ENCODE measurements around the gene PPP1R1C.

The PPP1R1C gene

GRCh38 chr2:182098648-182099047 lies 113.0 kb downstream of the PPP1R1C start:
- DNase-seq (ENCODE audit: low read depth in 1 of 2, low spot score in 1 of 2) = no peak

- no peak for DNase-seq (ENCODE audit: low read depth in 1 of 2, low spot score in 1 of 2)
Observed at GRCh38 chr2:182101263-182101662, 115.6 kb downstream of the PPP1R1C start.

GRCh38 chr2:182103526-182103925 lies 117.9 kb downstream of the PPP1R1C start:
- no peak for DNase-seq (ENCODE audit: low read depth in 1 of 2, low spot score in 1 of 2)

GRCh38 chr2:182110347-182110746 lies 124.7 kb downstream of the PPP1R1C start:
- DNase-seq (ENCODE audit: low read depth in 1 of 2, low spot score in 1 of 2) = no peak

GRCh38 chr2:182113334-182113733 lies 127.7 kb downstream of the PPP1R1C start:
- DNase-seq (ENCODE audit: low read depth in 1 of 2, low spot score in 1 of 2) = no peak

GRCh38 chr2:182115258-182115657 lies 129.6 kb downstream of the PPP1R1C start:
- DNase-seq (ENCODE audit: low read depth in 1 of 2, low spot score in 1 of 2) = no peak

GRCh38 chr2:182116774-182117173 lies 131.1 kb downstream of the PPP1R1C start:
- DNase-seq (ENCODE audit: low read depth in 1 of 2, low spot score in 1 of 2) = no peak

- no peak for DNase-seq (ENCODE audit: low read depth in 1 of 2, low spot score in 1 of 2)
Observed at GRCh38 chr2:182117196-182117595, 131.5 kb downstream of the PPP1R1C start.

GRCh38 chr2:182128821-182129707 lies 143.4 kb downstream of the PPP1R1C start:
- no peak for DNase-seq (ENCODE audit: low read depth in 1 of 2, low spot score in 1 of 2)

GRCh38 chr2:182132605-182133004 lies 147.0 kb downstream of the PPP1R1C start:
- DNase-seq (ENCODE audit: low read depth in 1 of 2, low spot score in 1 of 2) = no peak

- DNase-seq (ENCODE audit: low read depth in 1 of 2, low spot score in 1 of 2) = no peak
Observed at GRCh38 chr2:182133195-182133891, 147.7 kb downstream of the PPP1R1C start.

GRCh38 chr2:182134201-182134600 lies 148.5 kb downstream of the PPP1R1C start:
- no peak for DNase-seq (ENCODE audit: low read depth in 1 of 2, low spot score in 1 of 2)

- no peak for DNase-seq (ENCODE audit: low read depth in 1 of 2, low spot score in 1 of 2)
Observed at GRCh38 chr2:182142062-182142461, 156.4 kb downstream of the PPP1R1C start.

GRCh38 chr2:182144041-182144775 lies 158.6 kb downstream of the PPP1R1C start:
- no peak for DNase-seq (ENCODE audit: low read depth in 1 of 2, low spot score in 1 of 2)

- DNase-seq (ENCODE audit: low read depth in 1 of 2, low spot score in 1 of 2) = no peak
Observed at GRCh38 chr2:182144776-182145165, 159.1 kb downstream of the PPP1R1C start.

GRCh38 chr2:182148344-182148743 lies 162.7 kb downstream of the PPP1R1C start:
- no peak for DNase-seq (ENCODE audit: low read depth in 1 of 2, low spot score in 1 of 2)

GRCh38 chr2:182163878-182164277 lies 178.2 kb downstream of the PPP1R1C start:
- DNase-seq (ENCODE audit: low read depth in 1 of 2, low spot score in 1 of 2) = no peak

- no peak for DNase-seq (ENCODE audit: low read depth in 1 of 2, low spot score in 1 of 2)
Observed at GRCh38 chr2:182164686-182165085, 179.0 kb downstream of the PPP1R1C start.

- DNase-seq (ENCODE audit: low read depth in 1 of 2, low spot score in 1 of 2) = no peak
Observed at GRCh38 chr2:182165202-182165601, 179.5 kb downstream of the PPP1R1C start.

- DNase-seq (ENCODE audit: low read depth in 1 of 2, low spot score in 1 of 2) = no peak
Observed at GRCh38 chr2:182166406-182166805, 180.8 kb downstream of the PPP1R1C start.

GRCh38 chr2:182166841-182167240 lies 181.2 kb downstream of the PPP1R1C start:
- no peak for DNase-seq (ENCODE audit: low read depth in 1 of 2, low spot score in 1 of 2)
